Endothelial cell of umbilical vein (primary cell): ENCODE data around the gene AOX1. TPM values are rescaled to one million over a fixed set of nuclear protein-coding genes. Genes with fewer than 3 reads are reported as not detected.

Experiments used
- BruUV-seq: library from RNA; stranded (reverse); fragments of 400-500 nt; replicated peaks from 2 replicates; lab custom pipeline; 2021; lab: Mats Ljungman, UMichigan
- CTCF ChIA-PET: fragments of 300-600, 350-600 bp; sonication (Branson Sonifier 250); formaldehyde crosslinking; loops from one replicate; lab custom pipeline; 2021; ENCODE audit warnings: antibody characterized with exemption, inconsistent platforms; lab: Charles Lee
- POLR2A ChIA-PET: fragments of 300-600, 350-600 bp; sonication (Branson Sonifier 250); formaldehyde crosslinking; loops from one replicate; lab custom pipeline; 2021; ENCODE audit warnings: antibody characterized with exemption, inconsistent platforms; lab: Charles Lee
- DNase-seq: peaks from one replicate; pipeline ENCODE4 v3.0.0-alpha.2; 2011; ENCODE audit warnings: low read depth, low spot score
- FAIRE-seq: peaks from 2 replicates; lab custom pipeline; 2011; peaks lifted over from hg19 to GRCh38; lab: Jason Lieb, UNC
- H2AFZ ChIP-seq: 2 replicates; pipeline ENCODE4 v1.6.0; 2012; ENCODE audit warnings: low read depth, low read length, control low read depth, inconsistent platforms
- H3K27ac ChIP-seq: 2 replicates; pipeline ENCODE4 v1.5.1; 2011; ENCODE audit warnings: low read depth, mild to moderate bottlenecking, control low read depth, low read length, moderate library complexity; ENCODE audit not compliant: insufficient read depth
- H3K27me3 ChIP-seq, 2 experiments: 2 replicates each; pipeline versions ENCODE4 v1.6.0 to v1.6.1; 2011; ENCODE audit warnings: low read length in 2 of 2, mixed read lengths in 1 of 2; ENCODE audit not compliant: control insufficient read depth in 2 of 2, insufficient read depth in 2 of 2
- H3K36me3 ChIP-seq, 2 experiments: 2 replicates in 1 of 2; 3 replicates in 1 of 2; pipeline ENCODE4 v1.5.1; 2011; ENCODE audit warnings: low read length in 2 of 2, mild to moderate bottlenecking in 1 of 2, moderate library complexity in 1 of 2; ENCODE audit not compliant: control insufficient read depth in 2 of 2, insufficient read depth in 2 of 2; ENCODE audit errors: extremely low read depth in 1 of 2
- H3K4me1 ChIP-seq: 3 replicates; pipeline ENCODE4 v1.5.1; 2011; ENCODE audit warnings: mild to moderate bottlenecking, low read length; ENCODE audit not compliant: control insufficient read depth, insufficient read depth; ENCODE audit errors: extremely low read depth
- H3K4me2 ChIP-seq: 2 replicates; pipeline ENCODE4 v1.6.1; 2011; ENCODE audit warnings: low read length, control low read depth, mixed read lengths; ENCODE audit not compliant: insufficient read depth
- H3K4me3 ChIP-seq, 3 experiments: fragments of 200-600 bp in 1 of 3; sonication (generic), shearing (Covaris generic) in 1 of 3; replicated peaks in 1 of 3; 2 replicates each; pipeline ENCODE4 v1.5.1; 2011 to 2016; ENCODE audit warnings: control low read depth in 3 of 3, low read length in 3 of 3, mild to moderate bottlenecking in 2 of 3, inconsistent platforms in 1 of 3, low read depth in 1 of 3, moderate library complexity in 1 of 3; ENCODE audit not compliant: insufficient read depth in 1 of 3
- H3K79me2 ChIP-seq: 2 replicates; pipeline ENCODE4 v1.6.0; 2012; ENCODE audit warnings: low read length, inconsistent platforms; ENCODE audit not compliant: control insufficient read depth, insufficient read depth
- H3K9ac ChIP-seq: replicated peaks from 2 replicates; pipeline ENCODE3; 2011; ENCODE audit warnings: low read length, control low read depth; ENCODE audit not compliant: insufficient read depth; ENCODE audit errors: extremely low read depth
- H3K9me1 ChIP-seq: replicated peaks from 3 replicates; pipeline ENCODE4 v1.6.0; 2011; ENCODE audit warnings: mild to moderate bottlenecking, low read length; ENCODE audit not compliant: control insufficient read depth, insufficient read depth; ENCODE audit errors: extremely low read depth
- H3K9me3 ChIP-seq: replicated peaks from 2 replicates; pipeline ENCODE4 v1.5.1; 2012; ENCODE audit warnings: low read length, inconsistent platforms; ENCODE audit not compliant: control insufficient read depth, insufficient read depth
- H4K20me1 ChIP-seq: replicated peaks from 2 replicates; pipeline ENCODE3; 2011; ENCODE audit warnings: mild to moderate bottlenecking, low read length; ENCODE audit not compliant: control insufficient read depth, insufficient read depth; ENCODE audit errors: extremely low read depth
- EZH2 ChIP-seq: IDR thresholded peaks from 2 replicates; pipeline ENCODE4 v1.6.1; 2012; ENCODE audit warnings: borderline replicate concordance, low read depth, mild to moderate bottlenecking, moderate library complexity, low read length, inconsistent platforms; ENCODE audit not compliant: severe bottlenecking
- FOS ChIP-seq: IDR thresholded peaks from 2 replicates; pipeline ENCODE4 v1.6.1; 2011; ENCODE audit warnings: mild to moderate bottlenecking, low read length, moderate library complexity, borderline replicate concordance; ENCODE audit not compliant: insufficient read depth
- GATA2 ChIP-seq: IDR thresholded peaks from 2 replicates; pipeline ENCODE4 v1.7.0; 2011; ENCODE audit warnings: low read depth, mild to moderate bottlenecking, moderate library complexity, mixed read lengths, low read length; ENCODE audit not compliant: insufficient read length, insufficient read depth
- JUN ChIP-seq: IDR thresholded peaks from 2 replicates; pipeline ENCODE4 v1.6.1; 2011; ENCODE audit warnings: borderline replicate concordance, low read depth; ENCODE audit not compliant: insufficient read length, insufficient read depth
- MYC ChIP-seq: IDR thresholded peaks from one replicate; pipeline ENCODE4 v1.6.1; 2011; ENCODE audit warnings: mild to moderate bottlenecking, low read depth, low read length
- POLR2A ChIP-seq: IDR thresholded peaks from 2 replicates; pipeline ENCODE4 v1.6.1; 2012; ENCODE audit warnings: low read depth, mild to moderate bottlenecking, control low read depth, low read length
- POLR2AphosphoS5 ChIP-seq: IDR thresholded peaks from 2 replicates; pipeline ENCODE4 v1.6.1; 2012; ENCODE audit warnings: low read depth, mild to moderate bottlenecking, control low read depth, low read length, moderate library complexity; ENCODE audit not compliant: insufficient read depth
- dilution Hi-C: fragments of 300-500 bp; cut with MboI; formaldehyde crosslinking; loops from one replicate; pipeline ENCODE4 v1.15.0; 2019; ENCODE audit warnings: low sequenced_read_pairs; ENCODE audit not compliant: extremely low pct_ligation_motif_present
- intact Hi-C: fragments of 100-400 bp; cut with micrococcal nuclease; formaldehyde crosslinking; loops from one replicate; pipeline ENCODE4 v1.10.0; 2022
- polyA plus RNA-seq, 4 experiments: library from polyadenylated mRNA; depleted of rRNA in 3 of 4; stranded (reverse) in 3 of 4; unstranded in 1 of 4; fragments of >200 nt; gene quantifications; 2 replicates each; pipeline versions ENCODE4 v1.2.1 to v1.2.3, GENCODE V29; 2011 to 2012; ENCODE audit warnings: missing spikeins in 1 of 4
- total RNA-seq: library from RNA; stranded (reverse); gene quantifications from 2 replicates; pipeline ENCODE4 v1.2.3, GENCODE V29; 2021
- TF ChIP-seq, protein P1 (sequence below), 2 donors: IDR thresholded peaks; 1 replicate in 1 of 2; 2 replicates in 1 of 2; pipeline ENCODE4 v1.5.1; 2011; ENCODE audit warnings: low read length in 2 of 2, mild to moderate bottlenecking in 2 of 2, moderate library complexity in 2 of 2, control low read depth in 1 of 2, inconsistent platforms in 1 of 2, low read depth in 1 of 2; ENCODE audit not compliant: insufficient read depth in 1 of 2; ENCODE audit errors: extremely low read depth in 1 of 2
- TF ChIP-seq, protein P2 (sequence below): IDR thresholded peaks from 2 replicates; pipeline ENCODE4 v1.6.1; 2011; ENCODE audit not compliant: insufficient read depth, insufficient read length

The AOX1 gene
- total and polyA plus RNA-seq, 2 donors (not counting 3 experiments of a cell fraction or from before 2014, with no cell fraction given) = 0.03 to 0.46 TPM

DNA sequence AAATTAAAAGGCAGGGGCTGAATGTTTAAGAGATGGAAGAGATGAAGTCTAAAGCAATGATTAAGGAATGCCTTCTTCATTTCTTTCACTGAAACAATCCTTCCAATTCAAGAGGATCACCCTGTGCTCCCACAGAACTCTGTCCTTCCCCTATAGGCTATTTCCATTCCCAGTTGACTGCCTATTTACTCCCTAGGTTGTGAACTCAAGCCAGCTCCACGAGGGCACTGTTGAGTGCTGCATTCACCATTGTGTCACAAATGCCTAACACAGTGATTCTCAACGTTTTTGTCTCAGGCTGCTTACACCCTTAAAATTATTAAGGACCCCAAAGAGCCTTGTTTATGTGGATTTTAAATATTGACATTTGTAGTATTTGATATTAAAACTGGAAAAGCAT, 112.4 kb downstream of the AOX1 start:
- H3K79me2 ChIP-seq = no peaks in the 10 kb centered on the region
- H3K27me3 ChIP-seq = peaks cover 15 to 22% of the 10 kb centered on the region in 2 experiments
- FAIRE-seq (no peak), DNase-seq (no peak)
- H3K4me3 ChIP-seq = no peak overlapping the region
- no peak overlapping the region for H2AFZ ChIP-seq
- H3K36me3 ChIP-seq = no peaks in the 10 kb centered on the region
- ChIA-PET POLR2A (no interaction called here), CTCF (no interaction called here)
- H3K4me1 ChIP-seq = no peaks in the 10 kb centered on the region
- intact Hi-C loops (no loop called here), dilution Hi-C loops (no loop called here)
- BruUV-seq = no TSS peak
- H3K9ac ChIP-seq = no peak overlapping the region
- H4K20me1 ChIP-seq = no peaks in the 10 kb centered on the region
- H3K9me3 ChIP-seq = no peaks in the 10 kb centered on the region
- H3K4me2 ChIP-seq = no peak overlapping the region
- no peak overlapping the region for H3K27ac ChIP-seq
- no peaks in the 10 kb centered on the region for H3K9me1 ChIP-seq
- no peak for TF ChIP-seq JUN
- TF ChIP-seq MYC = no peak
- TF ChIP-seq FOS = no peak
- no peak for TF ChIP-seq POLR2AphosphoS5
- TF ChIP-seq POLR2A = no peak
- no peak for TF ChIP-seq GATA2
- no peak for TF ChIP-seq EZH2
- TF ChIP-seq, protein P1, sequence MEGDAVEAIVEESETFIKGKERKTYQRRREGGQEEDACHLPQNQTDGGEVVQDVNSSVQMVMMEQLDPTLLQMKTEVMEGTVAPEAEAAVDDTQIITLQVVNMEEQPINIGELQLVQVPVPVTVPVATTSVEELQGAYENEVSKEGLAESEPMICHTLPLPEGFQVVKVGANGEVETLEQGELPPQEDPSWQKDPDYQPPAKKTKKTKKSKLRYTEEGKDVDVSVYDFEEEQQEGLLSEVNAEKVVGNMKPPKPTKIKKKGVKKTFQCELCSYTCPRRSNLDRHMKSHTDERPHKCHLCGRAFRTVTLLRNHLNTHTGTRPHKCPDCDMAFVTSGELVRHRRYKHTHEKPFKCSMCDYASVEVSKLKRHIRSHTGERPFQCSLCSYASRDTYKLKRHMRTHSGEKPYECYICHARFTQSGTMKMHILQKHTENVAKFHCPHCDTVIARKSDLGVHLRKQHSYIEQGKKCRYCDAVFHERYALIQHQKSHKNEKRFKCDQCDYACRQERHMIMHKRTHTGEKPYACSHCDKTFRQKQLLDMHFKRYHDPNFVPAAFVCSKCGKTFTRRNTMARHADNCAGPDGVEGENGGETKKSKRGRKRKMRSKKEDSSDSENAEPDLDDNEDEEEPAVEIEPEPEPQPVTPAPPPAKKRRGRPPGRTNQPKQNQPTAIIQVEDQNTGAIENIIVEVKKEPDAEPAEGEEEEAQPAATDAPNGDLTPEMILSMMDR (IDR thresholded peaks at IDR 0.05; ENCODE audit: extremely low read depth in 1 of 2, insufficient read depth in 1 of 2, low read depth in 1 of 2, low read length in 2 of 2) = no peak
- TF ChIP-seq, protein P2, sequence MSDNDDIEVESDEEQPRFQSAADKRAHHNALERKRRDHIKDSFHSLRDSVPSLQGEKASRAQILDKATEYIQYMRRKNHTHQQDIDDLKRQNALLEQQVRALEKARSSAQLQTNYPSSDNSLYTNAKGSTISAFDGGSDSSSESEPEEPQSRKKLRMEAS = no peak
